ENCODE measurements around the gene AGRN. TPM values are rescaled to one million over a fixed set of nuclear protein-coding genes. Genes with fewer than 3 reads are reported as not detected.
"Not testable (repeated sequence)": the region's sequence is repeated elsewhere in the genome, so short reads cannot be mapped to it uniquely, and the experiment has no call there.

Gene AGRN
- total RNA-seq, 6 experiments from 2014 or later: 131 to 164 (median 140) TPM

DNA sequence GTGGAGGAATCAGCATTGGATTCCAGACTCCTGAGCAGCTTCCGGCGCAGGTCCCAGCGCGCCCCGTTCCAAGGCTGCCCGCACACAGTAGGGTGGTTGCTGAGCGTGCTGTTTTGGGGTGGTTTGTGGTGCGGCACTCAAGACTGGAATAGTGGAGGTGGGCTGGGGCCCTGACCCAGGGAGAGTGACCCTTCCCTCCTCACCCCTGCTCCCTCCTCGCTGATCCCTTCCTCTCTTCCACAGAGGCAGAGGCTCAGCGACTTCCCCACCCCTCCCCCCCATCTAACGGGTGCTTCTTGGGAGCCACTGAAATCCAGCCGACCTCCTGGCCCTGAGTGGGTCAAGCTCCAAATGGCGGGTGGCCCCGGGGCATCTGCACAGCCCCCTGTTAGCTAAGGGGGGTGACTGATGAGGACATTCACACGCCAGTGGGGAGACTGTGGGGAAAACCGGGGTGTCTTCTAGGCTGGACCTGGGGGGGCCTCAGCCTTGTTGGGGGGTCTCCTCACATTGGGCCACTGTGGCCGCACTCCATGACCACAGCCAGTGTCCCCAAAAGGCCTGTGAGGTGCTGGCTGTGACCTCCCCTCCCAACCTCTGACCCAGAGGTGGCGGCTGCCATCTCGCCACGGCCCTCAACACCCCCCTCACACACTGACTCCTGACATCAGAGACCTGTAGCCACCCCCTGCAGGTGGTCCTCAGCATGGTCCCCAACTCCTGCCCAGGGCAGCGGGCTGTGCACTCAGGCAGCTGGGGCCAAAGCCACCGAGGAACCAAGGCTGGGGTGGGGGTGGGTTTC lies 16.1 kb upstream of the AGRN start:
- no peaks in the 10 kb centered on the region for H3K9me3 Mint-ChIP-seq
- DNase-seq: no peak
- no peak overlapping the region for H3K27ac Mint-ChIP-seq
- TF ChIP-seq, protein P1, sequence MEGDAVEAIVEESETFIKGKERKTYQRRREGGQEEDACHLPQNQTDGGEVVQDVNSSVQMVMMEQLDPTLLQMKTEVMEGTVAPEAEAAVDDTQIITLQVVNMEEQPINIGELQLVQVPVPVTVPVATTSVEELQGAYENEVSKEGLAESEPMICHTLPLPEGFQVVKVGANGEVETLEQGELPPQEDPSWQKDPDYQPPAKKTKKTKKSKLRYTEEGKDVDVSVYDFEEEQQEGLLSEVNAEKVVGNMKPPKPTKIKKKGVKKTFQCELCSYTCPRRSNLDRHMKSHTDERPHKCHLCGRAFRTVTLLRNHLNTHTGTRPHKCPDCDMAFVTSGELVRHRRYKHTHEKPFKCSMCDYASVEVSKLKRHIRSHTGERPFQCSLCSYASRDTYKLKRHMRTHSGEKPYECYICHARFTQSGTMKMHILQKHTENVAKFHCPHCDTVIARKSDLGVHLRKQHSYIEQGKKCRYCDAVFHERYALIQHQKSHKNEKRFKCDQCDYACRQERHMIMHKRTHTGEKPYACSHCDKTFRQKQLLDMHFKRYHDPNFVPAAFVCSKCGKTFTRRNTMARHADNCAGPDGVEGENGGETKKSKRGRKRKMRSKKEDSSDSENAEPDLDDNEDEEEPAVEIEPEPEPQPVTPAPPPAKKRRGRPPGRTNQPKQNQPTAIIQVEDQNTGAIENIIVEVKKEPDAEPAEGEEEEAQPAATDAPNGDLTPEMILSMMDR (IDR thresholded peaks at IDR 0.05): no peak
- peaks cover 17% of the 10 kb centered on the region for H3K4me1 Mint-ChIP-seq (ENCODE audit: low read depth)
- no peak overlapping the region for H3K4me3 Mint-ChIP-seq
- H3K36me3 Mint-ChIP-seq (ENCODE audit: low read depth): no peaks in the 10 kb centered on the region
- H3K27me3 Mint-ChIP-seq (ENCODE audit: insufficient read depth): peaks cover 4% of the 10 kb centered on the region; the same call in 1 of the 2 replicates

DNA sequence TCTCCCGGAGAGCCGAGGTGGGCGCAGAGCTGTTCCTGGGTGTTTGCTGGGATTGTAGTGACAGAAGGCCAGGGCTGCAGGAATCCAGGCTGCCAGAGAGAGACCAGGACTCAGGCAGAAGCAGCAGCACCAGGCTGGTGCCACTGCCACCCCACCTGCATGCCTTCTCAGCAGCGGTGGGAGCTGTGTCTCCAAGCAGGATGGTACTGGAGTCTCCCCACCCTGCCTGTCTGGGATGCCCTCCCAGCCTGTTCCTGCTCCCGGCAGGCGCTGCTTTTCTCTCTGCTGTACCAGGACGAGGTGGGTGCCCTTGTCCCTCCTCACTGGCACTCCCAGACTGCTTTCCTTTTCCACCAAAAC lies 15.5 kb upstream of the AGRN start:
- DNase-seq: no peak
- no peaks in the 10 kb centered on the region for H3K36me3 Mint-ChIP-seq (ENCODE audit: low read depth)
- TF ChIP-seq, protein P1 (IDR thresholded peaks at IDR 0.05): no peak
- H3K4me3 Mint-ChIP-seq: no peak overlapping the region
- H3K27ac Mint-ChIP-seq: no peak overlapping the region
- H3K4me1 Mint-ChIP-seq (ENCODE audit: low read depth): peaks cover 17% of the 10 kb centered on the region
- H3K27me3 Mint-ChIP-seq (ENCODE audit: insufficient read depth): peaks cover 4% of the 10 kb centered on the region; the same call in 1 of the 2 replicates
- H3K9me3 Mint-ChIP-seq: no peaks in the 10 kb centered on the region

DNA sequence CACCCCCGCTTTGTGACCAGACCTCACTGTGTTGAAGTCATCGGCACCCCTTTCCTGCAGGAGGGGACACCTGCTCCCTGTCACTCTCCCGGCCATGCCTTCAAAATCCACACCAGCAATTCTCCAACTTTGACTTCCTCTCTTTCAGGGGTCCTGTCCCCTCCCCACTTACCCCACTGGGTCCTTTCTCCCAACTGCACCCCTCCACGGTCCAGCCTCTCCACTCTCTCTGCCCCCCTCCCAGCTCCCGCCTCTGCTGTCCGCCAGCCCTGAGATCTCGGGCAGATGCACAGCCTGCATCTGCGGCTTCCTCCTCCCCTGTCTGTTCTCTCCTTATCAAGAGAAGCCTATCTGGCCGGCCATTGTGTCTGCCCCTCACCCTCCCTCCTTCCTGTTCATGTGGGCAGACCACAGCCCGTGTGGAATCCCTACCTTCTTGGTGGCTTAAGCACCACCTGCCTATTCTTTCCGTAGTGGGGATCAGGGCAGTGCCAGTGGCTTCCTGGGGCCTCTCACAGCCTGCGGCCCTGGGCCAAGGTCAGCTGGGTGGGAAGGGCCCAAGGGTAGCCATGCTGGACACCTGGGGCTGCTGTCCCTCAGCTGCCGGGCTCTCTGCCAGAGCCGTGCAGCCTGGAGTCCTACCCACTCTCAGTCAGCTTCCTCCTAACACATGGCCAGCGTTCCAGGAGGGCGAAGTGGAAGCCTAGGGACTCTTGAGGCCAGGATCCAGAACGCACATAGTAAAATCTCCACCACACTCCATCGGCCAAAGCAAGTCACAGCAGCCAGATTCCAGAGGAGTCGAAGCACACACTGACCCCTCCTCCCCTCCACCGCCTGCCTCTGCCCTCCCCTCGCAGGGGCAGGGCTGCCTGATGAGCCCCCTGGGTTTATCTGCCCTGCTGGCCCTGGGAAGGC lies 14.9 kb upstream of the AGRN start:
- H3K27ac Mint-ChIP-seq: no peak overlapping the region
- peaks cover 17% of the 10 kb centered on the region for H3K4me1 Mint-ChIP-seq (ENCODE audit: low read depth)
- H3K4me3 Mint-ChIP-seq: no peak overlapping the region
- H3K36me3 Mint-ChIP-seq (ENCODE audit: low read depth): no peaks in the 10 kb centered on the region
- TF ChIP-seq, protein P1 (IDR thresholded peaks at IDR 0.05): no peak
- no peak for DNase-seq
- peaks cover 4% of the 10 kb centered on the region; the same call in 1 of the 2 replicates for H3K27me3 Mint-ChIP-seq (ENCODE audit: insufficient read depth)
- no peaks in the 10 kb centered on the region for H3K9me3 Mint-ChIP-seq

DNA sequence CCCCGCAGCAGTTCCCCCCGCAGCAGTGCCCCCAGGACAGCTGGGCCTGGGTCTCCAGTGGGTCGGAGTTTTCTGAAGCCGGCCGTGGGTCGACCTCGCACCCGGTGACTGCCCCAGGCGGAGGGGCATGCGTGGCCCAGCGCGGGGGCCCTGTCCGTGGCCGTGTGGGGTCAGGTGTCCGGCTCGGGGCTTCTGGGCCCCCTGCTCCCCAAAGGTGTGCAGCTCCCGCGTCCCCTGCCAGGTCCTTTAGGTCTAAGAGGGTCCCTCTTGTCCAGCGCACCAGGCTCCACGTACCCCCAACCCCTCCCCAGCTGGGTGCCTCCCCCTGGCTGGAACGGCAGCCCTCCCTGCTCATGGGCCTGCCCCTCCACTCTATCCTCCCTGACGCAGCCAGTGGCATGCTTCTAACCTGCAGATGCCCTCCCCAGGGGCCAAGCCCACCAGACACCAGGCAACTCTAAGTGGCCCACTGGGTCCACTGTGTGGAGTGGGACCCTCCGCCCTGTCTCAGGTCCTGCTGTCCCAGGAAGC lies 14.1 kb upstream of the AGRN start:
- no peak overlapping the region for H3K27ac Mint-ChIP-seq
- no peak overlapping the region for H3K4me3 Mint-ChIP-seq
- DNase-seq: no peak
- H3K36me3 Mint-ChIP-seq (ENCODE audit: low read depth): no peaks in the 10 kb centered on the region
- H3K9me3 Mint-ChIP-seq: no peaks in the 10 kb centered on the region
- TF ChIP-seq, protein P1 (IDR thresholded peaks at IDR 0.05): no peak
- peaks cover 13% of the 10 kb centered on the region for H3K4me1 Mint-ChIP-seq (ENCODE audit: low read depth)
- peaks cover 4% of the 10 kb centered on the region; the same call in 1 of the 2 replicates for H3K27me3 Mint-ChIP-seq (ENCODE audit: insufficient read depth)

DNA sequence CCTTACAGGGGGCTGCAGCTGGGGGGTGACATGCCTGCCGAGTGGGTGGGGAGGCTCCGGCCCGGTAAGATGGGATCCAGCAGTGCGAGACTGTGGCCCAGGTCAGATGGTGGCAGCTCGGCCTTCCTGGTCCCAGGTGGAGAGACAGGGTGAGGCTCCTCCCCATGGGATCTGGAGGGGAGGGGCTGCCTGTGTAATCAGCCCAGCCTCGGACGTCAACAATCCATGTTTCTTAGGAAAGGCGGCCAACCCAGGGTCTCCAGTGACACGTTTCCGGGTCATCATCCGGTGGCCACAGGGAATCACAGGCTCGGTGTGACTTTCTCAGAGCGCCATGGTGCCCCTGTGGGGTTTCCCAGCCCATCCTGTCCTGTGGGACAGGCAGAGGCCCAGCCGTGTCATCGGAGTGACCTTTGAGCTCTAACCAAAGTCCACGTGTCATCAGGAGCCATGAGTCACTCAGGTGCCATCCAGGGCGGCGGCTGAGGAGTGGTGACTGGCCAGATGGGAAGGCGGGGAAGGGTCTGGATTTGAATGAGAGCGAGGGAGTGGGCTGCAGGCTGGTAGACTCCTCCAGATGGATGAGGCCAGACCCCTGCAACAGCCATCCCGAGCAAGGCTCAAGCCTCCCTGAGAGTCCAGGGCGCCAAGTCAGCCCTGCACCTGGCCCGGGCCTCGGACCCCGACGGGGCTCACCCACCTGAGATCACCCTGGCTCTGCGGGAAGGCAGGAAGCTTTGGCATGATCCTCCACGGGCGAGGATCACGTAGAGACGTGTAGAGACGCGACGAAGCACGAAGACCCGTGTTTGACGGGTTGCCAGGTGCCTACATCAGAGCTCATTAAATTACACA lies 13.4 kb upstream of the AGRN start:
- DNase-seq: no peak
- Mint-ChIP-seq H3K27me3 (ENCODE audit: insufficient read depth) (peaks cover 4% of the 10 kb centered on the region; the same call in 1 of the 2 replicates), H3K4me1 (ENCODE audit: low read depth) (peaks cover 11% of the 10 kb centered on the region), H3K36me3 (ENCODE audit: low read depth) (no peaks in the 10 kb centered on the region), H3K9me3 (no peaks in the 10 kb centered on the region), H3K4me3 (no peak overlapping the region), H3K27ac (no peak overlapping the region)
- TF ChIP-seq, protein P1 (IDR thresholded peaks at IDR 0.05): no peak

DNA sequence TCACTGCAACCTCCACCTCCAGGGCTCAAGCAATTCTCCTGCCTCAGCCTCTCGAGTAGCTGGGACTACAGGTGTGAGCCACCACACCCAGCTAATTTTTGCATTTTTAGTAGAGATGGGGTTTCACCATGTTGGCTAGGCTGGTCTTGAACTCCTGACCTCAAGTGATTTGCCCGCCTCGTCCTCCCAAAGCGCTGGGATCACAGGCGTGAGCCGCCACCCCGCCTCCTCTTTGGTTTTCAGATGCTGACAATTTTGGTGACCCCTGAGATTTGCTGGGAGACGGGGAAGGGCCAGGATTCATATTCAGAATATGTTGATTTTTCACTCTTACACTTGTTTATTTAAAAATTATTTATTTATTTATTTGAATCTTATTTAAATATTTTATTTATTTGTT lies 9.8 kb upstream of the AGRN start:
- not testable (repeated sequence) for H3K27ac Mint-ChIP-seq; H3K4me3 Mint-ChIP-seq; H3K9me3 Mint-ChIP-seq; H3K36me3 Mint-ChIP-seq (ENCODE audit: low read depth); H3K27me3 Mint-ChIP-seq (ENCODE audit: insufficient read depth); DNase-seq
- peaks cover 28% of the 10 kb centered on the region for H3K4me1 Mint-ChIP-seq (ENCODE audit: low read depth)

All from HFFc6 (cell line).